WTC11 (cell line): Measurements from ENCODE around the gene MAP4. TPM values are rescaled to one million over a fixed set of nuclear protein-coding genes. Genes with fewer than 3 reads are reported as not detected.

ENCODE experiments used
- ATAC-seq: fragments of 200-7000 bp; cut with Tn5 transposase; 2 replicates; pipeline ENCODE4 v1.10.0; 2021; ENCODE audit warnings: mild to moderate bottlenecking, moderate library complexity
- CTCF ChIA-PET: fragments of 300-600 bp; sonication (Branson Sonifier 250); formaldehyde crosslinking; loops from one replicate; lab custom pipeline; 2021; ENCODE audit warnings: antibody characterized with exemption; lab: Charles Lee
- POLR2A ChIA-PET: fragments of 350-600 bp; sonication (Branson Sonifier 250); formaldehyde crosslinking; loops from one replicate; lab custom pipeline; 2021; ENCODE audit warnings: antibody characterized with exemption; lab: Charles Lee
- DNase-seq: peaks from one replicate; pipeline ENCODE4 v3.0.0; 2021; ENCODE audit warnings: low spot score
- H3K27ac Mint-ChIP-seq: 2 replicates; pipeline ENCODE4 v1.8.0; 2021; ENCODE audit warnings: mixed read lengths
- H3K27me3 Mint-ChIP-seq: 2 replicates; pipeline ENCODE4 v1.8.0; 2021; ENCODE audit warnings: low read depth, mild to moderate bottlenecking, moderate library complexity, mixed read lengths
- H3K36me3 Mint-ChIP-seq: 2 replicates; pipeline ENCODE4 v1.8.0; 2021; ENCODE audit warnings: mixed read lengths
- H3K4me1 Mint-ChIP-seq: 2 replicates; pipeline ENCODE4 v1.8.0; 2022; ENCODE audit warnings: mixed read lengths
- H3K4me3 Mint-ChIP-seq: 2 replicates; pipeline ENCODE4 v1.8.0; 2021; ENCODE audit warnings: mild to moderate bottlenecking, moderate library complexity, mixed read lengths
- H3K9me3 Mint-ChIP-seq: 2 replicates; pipeline ENCODE4 v1.8.0; 2021; ENCODE audit warnings: mixed read lengths
- ATF1 ChIP-seq: sonication (generic); formaldehyde crosslinking; IDR thresholded peaks from 2 replicates; pipeline ENCODE4 v1.8.1; 2023; ENCODE audit warnings: mild to moderate bottlenecking, moderate library complexity, missing genetic modification reagents
- EMX1 ChIP-seq: fragments of 250-450 bp; sonication (Bioruptor Pico); IDR thresholded peaks from 2 replicates; pipeline ENCODE4 v1.8.0; 2021; ENCODE audit warnings: mild to moderate bottlenecking
- ETV6 ChIP-seq: sonication (generic); formaldehyde crosslinking; IDR thresholded peaks from 2 replicates; pipeline ENCODE4 v1.8.1; 2022; ENCODE audit warnings: mild to moderate bottlenecking, missing genetic modification reagents
- FOXK1 ChIP-seq: sonication (generic); formaldehyde crosslinking; IDR thresholded peaks from 2 replicates; pipeline ENCODE4 v1.8.0; 2022; ENCODE audit warnings: mild to moderate bottlenecking, moderate library complexity, missing genetic modification reagents
- JUN ChIP-seq: sonication (generic); formaldehyde crosslinking; IDR thresholded peaks from 2 replicates; pipeline ENCODE4 v1.8.0; 2023; ENCODE audit warnings: mild to moderate bottlenecking, missing genetic modification reagents
- KAT7 ChIP-seq: sonication (generic); formaldehyde crosslinking; IDR thresholded peaks from 2 replicates; pipeline ENCODE4 v1.8.1; 2023; ENCODE audit warnings: missing genetic modification reagents, mild to moderate bottlenecking, borderline replicate concordance
- NFYB ChIP-seq: sonication (generic); formaldehyde crosslinking; conservative IDR thresholded peaks from 2 replicates; pipeline ENCODE4 v1.8.0; 2022; ENCODE audit warnings: low read depth, missing genetic modification reagents
- NR2C2 ChIP-seq: sonication (generic); formaldehyde crosslinking; IDR thresholded peaks from 2 replicates; pipeline ENCODE4 v1.8.0; 2022; ENCODE audit warnings: mild to moderate bottlenecking, missing genetic modification reagents
- OVOL2 ChIP-seq: fragments of 250-450 bp; sonication (Bioruptor Pico); IDR thresholded peaks from 2 replicates; pipeline ENCODE4 v1.9.0; 2021; ENCODE audit warnings: mild to moderate bottlenecking, borderline replicate concordance
- PRRX2 ChIP-seq: fragments of 250-450 bp; sonication (Bioruptor Pico); IDR thresholded peaks from 2 replicates; pipeline ENCODE4 v1.8.0; 2021; ENCODE audit warnings: mild to moderate bottlenecking
- RELA ChIP-seq: sonication (generic); formaldehyde crosslinking; IDR thresholded peaks from 2 replicates; pipeline ENCODE4 v1.8.1; 2022; ENCODE audit warnings: missing genetic modification reagents, mild to moderate bottlenecking, borderline replicate concordance
- SMAD4 ChIP-seq: sonication (generic); formaldehyde crosslinking; IDR thresholded peaks from 2 replicates; pipeline ENCODE4 v1.8.0; 2022; ENCODE audit warnings: mild to moderate bottlenecking, missing genetic modification reagents
- SOX15 ChIP-seq: fragments of 250-450 bp; sonication (Bioruptor Pico); IDR thresholded peaks from 2 replicates; pipeline ENCODE4 v1.9.0; 2021; ENCODE audit warnings: mild to moderate bottlenecking
- SP1 ChIP-seq: sonication (generic); formaldehyde crosslinking; conservative IDR thresholded peaks from 2 replicates; pipeline ENCODE4 v1.8.1; 2022; ENCODE audit warnings: missing genetic modification reagents
- TCF7 ChIP-seq: sonication (generic); formaldehyde crosslinking; IDR thresholded peaks from 2 replicates; pipeline ENCODE4 v1.8.0; 2022; ENCODE audit warnings: mild to moderate bottlenecking, low read depth, missing genetic modification reagents, moderate library complexity
- TP53 ChIP-seq: sonication (generic); formaldehyde crosslinking; IDR thresholded peaks from 2 replicates; pipeline ENCODE4 v1.8.1; 2023; ENCODE audit warnings: mild to moderate bottlenecking, missing genetic modification reagents
- ZNF121 ChIP-seq: sonication (generic); formaldehyde crosslinking; IDR thresholded peaks from 2 replicates; pipeline ENCODE4 v1.8.0; 2023; ENCODE audit warnings: missing genetic modification reagents
- ZNF263 ChIP-seq: sonication (generic); formaldehyde crosslinking; IDR thresholded peaks from 2 replicates; pipeline ENCODE4 v1.8.1; 2022; ENCODE audit warnings: low read depth, mild to moderate bottlenecking, moderate library complexity, missing genetic modification reagents
- total RNA-seq: library from RNA; stranded (reverse); gene quantifications from 3 replicates; pipeline ENCODE4 v1.2.3, GENCODE V29; 2021
- TF ChIP-seq, protein P1 (sequence below): fragments of 200-600 bp; IDR thresholded peaks from 2 replicates; pipeline ENCODE4 v1.8.0; 2022; ENCODE audit warnings: antibody characterized with exemption
- TF ChIP-seq, protein P2 (sequence below): sonication (generic); formaldehyde crosslinking; IDR thresholded peaks from 2 replicates; pipeline ENCODE4 v1.8.1; 2022; ENCODE audit warnings: low read depth, mild to moderate bottlenecking, moderate library complexity, missing genetic modification reagents, borderline replicate concordance
- TF ChIP-seq, protein P3 (sequence below): sonication (generic); formaldehyde crosslinking; IDR thresholded peaks from 2 replicates; pipeline ENCODE4 v1.8.1; 2023; ENCODE audit warnings: mild to moderate bottlenecking, missing genetic modification reagents, moderate library complexity
- TF ChIP-seq, protein P4 (sequence below): fragments of 250-450 bp; sonication (Bioruptor Pico); IDR thresholded peaks from 2 replicates; pipeline ENCODE4 v1.8.0; 2021; ENCODE audit warnings: mild to moderate bottlenecking
- TF ChIP-seq, protein P5 (sequence below): sonication (generic); formaldehyde crosslinking; IDR thresholded peaks from 2 replicates; pipeline ENCODE4 v1.8.1; 2022; ENCODE audit warnings: missing genetic modification reagents, borderline replicate concordance
- TF ChIP-seq, protein P6 (sequence below): sonication (generic); formaldehyde crosslinking; IDR thresholded peaks from 2 replicates; pipeline ENCODE4 v1.8.0; 2023; ENCODE audit warnings: missing genetic modification reagents
- TF ChIP-seq, protein P7 (sequence below): sonication (generic); formaldehyde crosslinking; IDR thresholded peaks from 2 replicates; pipeline ENCODE4 v1.8.1; 2023; ENCODE audit warnings: mild to moderate bottlenecking, missing genetic modification reagents

Gene MAP4
- total RNA-seq, 1 experiment from 2014 or later: 199 TPM

DNA sequence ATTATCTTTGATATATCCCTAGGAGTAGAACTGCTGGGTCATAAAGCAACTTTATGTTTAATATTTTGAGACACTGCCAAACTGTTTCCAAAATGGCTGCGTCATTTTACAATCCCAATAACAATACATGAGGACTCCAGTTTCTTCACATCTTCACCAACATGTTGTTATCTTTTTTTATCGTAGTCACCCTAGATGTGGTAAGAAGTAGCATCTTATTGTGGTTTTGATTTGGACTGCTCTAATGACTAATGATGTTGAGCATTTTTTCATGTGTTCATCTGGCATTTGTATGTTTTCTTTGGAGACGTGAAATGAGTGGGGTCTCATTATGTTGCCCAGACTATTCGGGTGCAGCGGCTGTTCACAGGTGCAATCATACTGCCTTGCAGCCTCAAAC, 83.8 kb downstream of the MAP4 start:
- H3K4me1 Mint-ChIP-seq: no peaks in the 10 kb centered on the region
- no peak for DNase-seq
- H3K27ac Mint-ChIP-seq: no peak overlapping the region; the same call in 1 of the 2 replicates
- no peak for ATAC-seq
- H3K4me3 Mint-ChIP-seq: no peak overlapping the region
- peaks cover 10% of the 10 kb centered on the region for H3K36me3 Mint-ChIP-seq
- H3K27me3 Mint-ChIP-seq: no peaks in the 10 kb centered on the region
- ChIA-PET POLR2A (no interaction called here), CTCF (no interaction called here)
- TF ChIP-seq TCF7 (CRISPR knock-in tag) (no peak), SMAD4 (CRISPR knock-in tag) (no peak), NR2C2 (CRISPR knock-in tag) (no peak), TP53 (CRISPR knock-in tag) (no peak), RELA (CRISPR knock-in tag) (no peak), PRRX2 (no peak), KAT7 (CRISPR knock-in tag) (no peak)
- TF ChIP-seq, protein P1, sequence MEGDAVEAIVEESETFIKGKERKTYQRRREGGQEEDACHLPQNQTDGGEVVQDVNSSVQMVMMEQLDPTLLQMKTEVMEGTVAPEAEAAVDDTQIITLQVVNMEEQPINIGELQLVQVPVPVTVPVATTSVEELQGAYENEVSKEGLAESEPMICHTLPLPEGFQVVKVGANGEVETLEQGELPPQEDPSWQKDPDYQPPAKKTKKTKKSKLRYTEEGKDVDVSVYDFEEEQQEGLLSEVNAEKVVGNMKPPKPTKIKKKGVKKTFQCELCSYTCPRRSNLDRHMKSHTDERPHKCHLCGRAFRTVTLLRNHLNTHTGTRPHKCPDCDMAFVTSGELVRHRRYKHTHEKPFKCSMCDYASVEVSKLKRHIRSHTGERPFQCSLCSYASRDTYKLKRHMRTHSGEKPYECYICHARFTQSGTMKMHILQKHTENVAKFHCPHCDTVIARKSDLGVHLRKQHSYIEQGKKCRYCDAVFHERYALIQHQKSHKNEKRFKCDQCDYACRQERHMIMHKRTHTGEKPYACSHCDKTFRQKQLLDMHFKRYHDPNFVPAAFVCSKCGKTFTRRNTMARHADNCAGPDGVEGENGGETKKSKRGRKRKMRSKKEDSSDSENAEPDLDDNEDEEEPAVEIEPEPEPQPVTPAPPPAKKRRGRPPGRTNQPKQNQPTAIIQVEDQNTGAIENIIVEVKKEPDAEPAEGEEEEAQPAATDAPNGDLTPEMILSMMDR: no peak
- TF ChIP-seq, protein P2, sequence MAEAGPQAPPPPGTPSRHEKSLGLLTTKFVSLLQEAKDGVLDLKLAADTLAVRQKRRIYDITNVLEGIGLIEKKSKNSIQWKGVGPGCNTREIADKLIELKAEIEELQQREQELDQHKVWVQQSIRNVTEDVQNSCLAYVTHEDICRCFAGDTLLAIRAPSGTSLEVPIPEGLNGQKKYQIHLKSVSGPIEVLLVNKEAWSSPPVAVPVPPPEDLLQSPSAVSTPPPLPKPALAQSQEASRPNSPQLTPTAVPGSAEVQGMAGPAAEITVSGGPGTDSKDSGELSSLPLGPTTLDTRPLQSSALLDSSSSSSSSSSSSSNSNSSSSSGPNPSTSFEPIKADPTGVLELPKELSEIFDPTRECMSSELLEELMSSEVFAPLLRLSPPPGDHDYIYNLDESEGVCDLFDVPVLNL (CRISPR knock-in tag): no peak
- TF ChIP-seq, protein P3, sequence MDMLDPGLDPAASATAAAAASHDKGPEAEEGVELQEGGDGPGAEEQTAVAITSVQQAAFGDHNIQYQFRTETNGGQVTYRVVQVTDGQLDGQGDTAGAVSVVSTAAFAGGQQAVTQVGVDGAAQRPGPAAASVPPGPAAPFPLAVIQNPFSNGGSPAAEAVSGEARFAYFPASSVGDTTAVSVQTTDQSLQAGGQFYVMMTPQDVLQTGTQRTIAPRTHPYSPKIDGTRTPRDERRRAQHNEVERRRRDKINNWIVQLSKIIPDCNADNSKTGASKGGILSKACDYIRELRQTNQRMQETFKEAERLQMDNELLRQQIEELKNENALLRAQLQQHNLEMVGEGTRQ: no peak
- TF ChIP-seq, protein P4, sequence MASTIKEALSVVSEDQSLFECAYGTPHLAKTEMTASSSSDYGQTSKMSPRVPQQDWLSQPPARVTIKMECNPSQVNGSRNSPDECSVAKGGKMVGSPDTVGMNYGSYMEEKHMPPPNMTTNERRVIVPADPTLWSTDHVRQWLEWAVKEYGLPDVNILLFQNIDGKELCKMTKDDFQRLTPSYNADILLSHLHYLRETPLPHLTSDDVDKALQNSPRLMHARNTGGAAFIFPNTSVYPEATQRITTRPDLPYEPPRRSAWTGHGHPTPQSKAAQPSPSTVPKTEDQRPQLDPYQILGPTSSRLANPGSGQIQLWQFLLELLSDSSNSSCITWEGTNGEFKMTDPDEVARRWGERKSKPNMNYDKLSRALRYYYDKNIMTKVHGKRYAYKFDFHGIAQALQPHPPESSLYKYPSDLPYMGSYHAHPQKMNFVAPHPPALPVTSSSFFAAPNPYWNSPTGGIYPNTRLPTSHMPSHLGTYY (CRISPR knock-in tag): no peak
- TF ChIP-seq, protein P5, sequence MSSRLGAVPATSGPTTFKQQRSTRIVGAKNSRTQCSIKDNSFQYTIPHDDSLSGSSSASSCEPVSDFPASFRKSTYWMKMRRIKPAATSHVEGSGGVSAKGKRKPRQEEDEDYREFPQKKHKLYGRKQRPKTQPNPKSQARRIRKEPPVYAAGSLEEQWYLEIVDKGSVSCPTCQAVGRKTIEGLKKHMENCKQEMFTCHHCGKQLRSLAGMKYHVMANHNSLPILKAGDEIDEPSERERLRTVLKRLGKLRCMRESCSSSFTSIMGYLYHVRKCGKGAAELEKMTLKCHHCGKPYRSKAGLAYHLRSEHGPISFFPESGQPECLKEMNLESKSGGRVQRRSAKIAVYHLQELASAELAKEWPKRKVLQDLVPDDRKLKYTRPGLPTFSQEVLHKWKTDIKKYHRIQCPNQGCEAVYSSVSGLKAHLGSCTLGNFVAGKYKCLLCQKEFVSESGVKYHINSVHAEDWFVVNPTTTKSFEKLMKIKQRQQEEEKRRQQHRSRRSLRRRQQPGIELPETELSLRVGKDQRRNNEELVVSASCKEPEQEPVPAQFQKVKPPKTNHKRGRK (CRISPR knock-in tag): no peak
- TF ChIP-seq, all 79 proteins: peak for 0
- no peaks in the 10 kb centered on the region for H3K9me3 Mint-ChIP-seq

DNA sequence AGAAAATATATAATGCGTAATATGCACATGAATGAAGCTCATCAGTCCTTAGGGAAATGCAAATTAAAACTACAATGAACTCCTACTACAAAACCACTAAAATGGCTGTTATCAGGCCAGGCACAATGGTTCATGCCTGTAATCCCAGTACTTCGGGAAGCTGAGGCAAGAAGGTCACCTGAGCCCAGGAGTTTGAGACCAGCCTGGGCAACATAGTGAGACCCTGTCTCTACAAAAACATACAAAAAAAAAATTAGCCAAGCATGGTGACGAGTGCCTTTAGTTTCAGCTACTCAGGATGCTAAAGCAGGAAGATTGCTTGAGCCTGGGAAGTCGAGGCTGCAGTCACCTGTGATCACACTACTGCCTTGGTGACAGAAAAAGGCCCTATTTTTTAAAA, 85.2 kb downstream of the MAP4 start:
- TF ChIP-seq FOXK1: no peak
- peak; percentile 74 for TF ChIP-seq ZNF121 (CRISPR knock-in tag)
- Mint-ChIP-seq H3K36me3 (peaks cover 19% of the 10 kb centered on the region), H3K27ac (no peak overlapping the region), H3K4me3 (no peak overlapping the region), H3K9me3 (no peaks in the 10 kb centered on the region), H3K27me3 (no peaks in the 10 kb centered on the region), H3K4me1 (no peaks in the 10 kb centered on the region)
- DNase-seq (no peak), ATAC-seq (no peak)
- ChIA-PET CTCF (interaction anchor here (0.9 to 1.1 kb wide), 2 partner anchors 221 to 409 kb away, joined by 3 read pairs; no protein-coding TSS in a partner anchor), POLR2A (interaction anchor here (0.6 to 0.7 kb wide), 2 partner anchors 38 to 71 kb away, joined by 6 read pairs; no protein-coding TSS in a partner anchor)

DNA sequence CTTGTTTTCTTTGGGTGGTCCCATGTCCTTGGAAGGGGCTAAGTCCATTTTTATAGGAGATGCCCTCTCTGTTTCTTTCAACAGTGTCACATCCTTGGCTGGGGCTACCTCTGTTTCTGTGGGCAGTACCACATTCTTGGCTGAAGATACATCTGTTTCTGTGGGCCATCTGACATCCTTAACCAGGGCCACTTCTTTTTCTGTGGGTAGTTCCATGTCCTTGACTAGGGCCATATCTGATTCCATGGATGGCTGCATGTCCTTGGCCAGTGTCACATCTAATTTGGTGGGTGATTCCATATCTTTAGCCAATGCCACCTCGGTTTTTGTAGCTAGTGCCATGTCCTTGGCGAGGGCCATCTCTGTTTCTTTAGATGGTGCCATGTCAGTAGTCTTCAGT, 99.5 kb downstream of the MAP4 start:
- no peaks in the 10 kb centered on the region for H3K27me3 Mint-ChIP-seq
- TF ChIP-seq ETV6 (CRISPR knock-in tag) (no peak), SP1 (CRISPR knock-in tag) (no peak), RELA (CRISPR knock-in tag) (no peak), ATF1 (no peak), SOX15 (CRISPR knock-in tag) (no peak), EMX1 (CRISPR knock-in tag) (no peak), JUN (CRISPR knock-in tag) (no peak), ZNF263 (CRISPR knock-in tag) (no peak), NFYB (CRISPR knock-in tag) (no peak), OVOL2 (no peak)
- TF ChIP-seq, protein P6, sequence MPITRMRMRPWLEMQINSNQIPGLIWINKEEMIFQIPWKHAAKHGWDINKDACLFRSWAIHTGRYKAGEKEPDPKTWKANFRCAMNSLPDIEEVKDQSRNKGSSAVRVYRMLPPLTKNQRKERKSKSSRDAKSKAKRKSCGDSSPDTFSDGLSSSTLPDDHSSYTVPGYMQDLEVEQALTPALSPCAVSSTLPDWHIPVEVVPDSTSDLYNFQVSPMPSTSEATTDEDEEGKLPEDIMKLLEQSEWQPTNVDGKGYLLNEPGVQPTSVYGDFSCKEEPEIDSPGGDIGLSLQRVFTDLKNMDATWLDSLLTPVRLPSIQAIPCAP: no peak
- TF ChIP-seq, protein P7, sequence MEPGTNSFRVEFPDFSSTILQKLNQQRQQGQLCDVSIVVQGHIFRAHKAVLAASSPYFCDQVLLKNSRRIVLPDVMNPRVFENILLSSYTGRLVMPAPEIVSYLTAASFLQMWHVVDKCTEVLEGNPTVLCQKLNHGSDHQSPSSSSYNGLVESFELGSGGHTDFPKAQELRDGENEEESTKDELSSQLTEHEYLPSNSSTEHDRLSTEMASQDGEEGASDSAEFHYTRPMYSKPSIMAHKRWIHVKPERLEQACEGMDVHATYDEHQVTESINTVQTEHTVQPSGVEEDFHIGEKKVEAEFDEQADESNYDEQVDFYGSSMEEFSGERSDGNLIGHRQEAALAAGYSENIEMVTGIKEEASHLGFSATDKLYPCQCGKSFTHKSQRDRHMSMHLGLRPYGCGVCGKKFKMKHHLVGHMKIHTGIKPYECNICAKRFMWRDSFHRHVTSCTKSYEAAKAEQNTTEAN (CRISPR knock-in tag): no peak
- TF ChIP-seq, all 79 proteins: peak for 0
- DNase-seq: no peak
- Mint-ChIP-seq H3K4me1 (no peaks in the 10 kb centered on the region), H3K36me3 (peaks cover 50% of the 10 kb centered on the region), H3K27ac (no peak overlapping the region), H3K9me3 (no peaks in the 10 kb centered on the region), H3K4me3 (no peak overlapping the region)
- CTCF ChIA-PET: no interaction called here
- POLR2A ChIA-PET: no interaction called here
- no peak for ATAC-seq
